Epithelial cell of esophagus (primary cell): Measurements from ENCODE around the gene MT1B.
A peak's percentile ranks its signal among the peaks of the same experiment; 100 is the strongest.

Experiments
- DNase-seq: peaks from one replicate; pipeline ENCODE4 v3.0.0; 2010; ENCODE audit warnings: low read depth
- H3K4me3 ChIP-seq: 2 replicates; pipeline ENCODE4 v1.5.1; 2011; ENCODE audit warnings: mild to moderate bottlenecking, low read length, control low read depth
- TF ChIP-seq, protein P1 (sequence below): IDR thresholded peaks from 2 replicates; pipeline ENCODE4 v1.5.1; 2011; ENCODE audit warnings: low read depth, mild to moderate bottlenecking, low read length, control low read depth, inconsistent platforms; ENCODE audit not compliant: insufficient read depth; ENCODE audit errors: missing control alignments

Gene MT1B

DNA sequence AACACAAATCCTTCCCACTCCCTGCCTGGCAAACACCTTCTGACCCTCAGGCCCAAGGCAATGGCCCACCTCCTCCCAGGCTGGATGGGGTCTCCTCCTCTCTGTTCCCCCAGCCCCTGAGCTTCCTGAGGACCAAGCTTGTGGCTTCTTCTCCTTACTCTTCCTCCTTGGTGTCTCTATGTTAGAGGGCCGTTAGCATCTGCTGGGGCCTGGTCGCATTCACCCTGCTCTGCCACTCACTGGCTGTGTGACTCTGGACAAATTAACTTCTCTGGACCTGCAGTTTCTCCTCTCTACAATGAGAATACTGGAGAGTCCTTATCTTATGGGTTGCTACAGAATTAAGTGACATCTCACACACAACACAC, 44.0 kb upstream of the MT1B start:
- peak overlapping the region; percentile 29 for H3K4me3 ChIP-seq
- TF ChIP-seq, protein P1, sequence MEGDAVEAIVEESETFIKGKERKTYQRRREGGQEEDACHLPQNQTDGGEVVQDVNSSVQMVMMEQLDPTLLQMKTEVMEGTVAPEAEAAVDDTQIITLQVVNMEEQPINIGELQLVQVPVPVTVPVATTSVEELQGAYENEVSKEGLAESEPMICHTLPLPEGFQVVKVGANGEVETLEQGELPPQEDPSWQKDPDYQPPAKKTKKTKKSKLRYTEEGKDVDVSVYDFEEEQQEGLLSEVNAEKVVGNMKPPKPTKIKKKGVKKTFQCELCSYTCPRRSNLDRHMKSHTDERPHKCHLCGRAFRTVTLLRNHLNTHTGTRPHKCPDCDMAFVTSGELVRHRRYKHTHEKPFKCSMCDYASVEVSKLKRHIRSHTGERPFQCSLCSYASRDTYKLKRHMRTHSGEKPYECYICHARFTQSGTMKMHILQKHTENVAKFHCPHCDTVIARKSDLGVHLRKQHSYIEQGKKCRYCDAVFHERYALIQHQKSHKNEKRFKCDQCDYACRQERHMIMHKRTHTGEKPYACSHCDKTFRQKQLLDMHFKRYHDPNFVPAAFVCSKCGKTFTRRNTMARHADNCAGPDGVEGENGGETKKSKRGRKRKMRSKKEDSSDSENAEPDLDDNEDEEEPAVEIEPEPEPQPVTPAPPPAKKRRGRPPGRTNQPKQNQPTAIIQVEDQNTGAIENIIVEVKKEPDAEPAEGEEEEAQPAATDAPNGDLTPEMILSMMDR: no peak

DNA sequence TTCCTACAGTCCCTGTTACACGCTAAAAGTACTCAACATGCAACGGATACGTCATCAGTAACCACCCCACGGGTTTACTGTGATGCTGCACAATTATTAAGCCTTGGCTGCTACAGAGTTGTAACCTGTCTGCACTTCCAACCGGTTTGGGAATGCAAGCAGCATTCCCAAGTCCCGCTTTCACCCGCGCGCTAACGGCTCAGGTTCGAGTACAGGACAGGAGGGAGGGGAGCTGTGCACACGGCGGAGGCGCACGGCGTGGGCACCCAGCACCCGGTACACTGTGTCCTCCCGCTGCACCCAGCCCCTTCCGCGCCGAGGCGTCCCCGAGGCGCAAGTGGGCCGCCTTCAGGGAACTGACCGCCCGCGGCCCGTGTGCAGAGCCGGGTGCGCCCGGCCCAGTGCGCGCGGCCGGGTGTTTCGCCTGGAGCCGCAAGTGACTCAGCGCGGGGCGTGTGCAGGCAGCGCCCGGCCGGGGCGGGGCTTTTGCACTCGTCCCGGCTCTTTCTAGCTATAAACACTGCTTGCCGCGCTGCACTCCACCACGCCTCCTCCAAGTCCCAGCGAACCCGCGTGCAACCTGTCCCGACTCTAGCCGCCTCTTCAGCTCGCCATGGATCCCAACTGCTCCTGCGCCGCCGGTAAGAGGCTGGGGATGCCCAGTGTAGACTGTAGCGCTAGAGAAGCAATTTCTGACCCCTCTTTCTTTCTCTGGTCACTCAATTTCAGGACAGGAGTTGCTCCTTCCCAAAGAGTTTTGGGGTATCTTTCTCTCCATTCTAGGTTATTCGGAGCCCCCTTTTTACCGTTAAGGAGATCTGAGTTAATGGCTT, 43.4 kb upstream of the MT1B start, which contains the start of gene MT2A:
Gene MT2A (plus strand): TSS at position 542 of the 833 bp plus-strand sequence. CDS start 72 bp downstream, at position 614.
- TF ChIP-seq, protein P1: no peak
- H3K4me3 ChIP-seq: peak within 1 kb of the TSS; percentile 81
- peak; percentile 98 for DNase-seq

More for the DNA sequence above, 44.0 kb upstream of the MT1B start:
- no peak for DNase-seq

DNA sequence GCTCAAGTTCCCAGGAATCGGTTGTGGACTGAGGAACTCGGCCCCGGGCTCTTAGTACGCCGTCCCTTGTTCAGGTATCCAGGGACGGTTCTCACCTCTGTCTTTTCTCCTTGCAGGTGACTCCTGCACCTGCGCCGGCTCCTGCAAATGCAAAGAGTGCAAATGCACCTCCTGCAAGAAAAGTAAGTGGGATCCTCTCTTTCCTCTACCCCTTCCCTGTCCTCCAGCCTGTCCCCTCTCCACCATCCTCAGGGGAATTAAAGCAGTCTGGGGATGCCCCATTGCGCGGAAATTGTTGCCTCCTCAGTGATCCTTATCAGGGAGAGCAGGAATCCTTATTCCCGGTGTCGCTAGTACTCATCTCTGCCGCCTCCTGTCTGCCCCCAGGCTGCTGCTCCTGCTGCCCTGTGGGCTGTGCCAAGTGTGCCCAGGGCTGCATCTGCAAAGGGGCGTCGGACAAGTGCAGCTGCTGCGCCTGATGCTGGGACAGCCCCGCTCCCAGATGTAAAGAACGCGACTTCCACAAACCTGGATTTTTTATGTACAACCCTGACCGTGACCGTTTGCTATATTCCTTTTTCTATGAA, 42.7 kb upstream of the MT1B start:
- DNase-seq: no peak
- TF ChIP-seq, protein P1: no peak
- peak overlapping the region; percentile 81 for H3K4me3 ChIP-seq

DNA sequence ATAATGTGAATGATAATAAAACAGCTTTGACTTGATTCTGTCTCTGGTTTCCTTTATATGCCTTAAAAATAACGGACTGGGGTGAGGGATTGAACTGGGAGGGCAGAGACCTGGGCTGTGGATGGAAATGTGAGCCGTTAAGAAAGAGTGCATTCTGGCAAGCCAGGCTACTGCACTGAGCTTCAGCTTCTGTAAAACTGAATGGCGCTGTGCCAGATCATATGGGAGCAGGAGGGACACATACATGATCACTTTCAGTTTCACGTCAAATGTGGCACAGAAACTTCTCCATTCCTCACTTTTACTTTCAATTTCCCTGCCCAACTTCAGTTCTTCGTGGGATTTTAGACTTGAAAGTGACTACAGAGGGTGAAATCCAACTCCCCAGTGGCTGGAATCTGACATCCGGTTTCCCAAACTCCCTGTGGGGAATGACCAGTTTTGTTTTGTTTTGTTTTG, 42.2 kb upstream of the MT1B start:
- H3K4me3 ChIP-seq: peak overlapping the region; percentile 81
- DNase-seq: peak; percentile 71
- TF ChIP-seq, protein P1: no peak

DNA sequence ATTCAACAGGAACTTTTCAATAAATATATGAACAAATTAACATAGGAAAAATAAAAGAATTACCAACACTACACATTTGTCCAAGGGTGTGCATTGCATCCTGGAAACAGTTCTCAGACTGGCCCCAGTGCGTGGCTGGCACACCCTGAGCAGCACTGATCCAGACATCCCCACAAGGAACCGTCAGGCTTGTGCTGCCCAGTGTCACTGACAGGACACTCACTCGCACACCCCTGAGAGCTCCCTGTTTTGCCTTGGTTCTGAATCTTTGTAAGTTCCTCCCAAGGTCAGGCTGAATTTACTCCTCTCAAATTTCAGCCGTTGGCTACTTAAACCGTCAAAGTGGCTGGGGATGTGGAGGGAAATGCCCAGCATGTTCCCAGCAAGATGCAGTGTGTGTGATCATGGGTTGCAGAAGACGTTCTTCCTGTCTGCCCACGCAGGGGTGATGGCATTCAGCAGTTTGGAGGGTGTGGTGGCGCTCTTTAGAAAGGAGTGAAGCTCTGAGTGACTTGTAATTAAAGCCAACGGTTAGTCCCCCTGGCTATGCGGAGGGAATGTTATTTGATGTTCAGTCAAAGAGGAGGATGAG, 41.6 kb upstream of the MT1B start:
- peak overlapping the region; percentile 19 for H3K4me3 ChIP-seq
- TF ChIP-seq, protein P1: no peak
- peak; percentile 93 for DNase-seq

DNA sequence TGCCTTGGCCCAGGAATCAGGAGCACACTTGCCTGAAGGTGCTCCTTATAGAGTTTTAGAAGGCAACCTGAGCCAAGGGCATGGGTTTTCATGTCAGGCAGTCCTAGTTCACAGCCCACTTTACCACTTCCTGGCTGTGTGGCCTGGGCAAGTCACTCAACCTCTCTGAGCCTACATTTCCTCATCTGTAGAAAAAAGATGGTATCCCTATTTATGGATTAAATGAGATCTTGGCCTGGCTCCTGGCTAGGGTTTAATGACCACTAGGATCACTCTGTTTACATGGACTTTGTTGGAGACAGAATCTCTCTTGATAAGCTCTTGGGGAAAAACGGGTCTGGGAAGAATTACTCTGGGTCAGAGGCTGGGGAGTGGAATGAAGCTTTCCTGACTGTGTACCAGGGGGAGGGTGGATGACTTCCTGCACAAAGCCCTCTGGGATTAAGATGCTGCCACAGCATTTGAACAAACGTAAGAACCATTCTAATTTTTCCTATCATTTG, 41.0 kb upstream of the MT1B start:
- no peak overlapping the region for H3K4me3 ChIP-seq
- TF ChIP-seq, protein P1: no peak
- no peak for DNase-seq
